ENCODE measurements around the gene CTSH.

- TF ChIP-seq CTCF (IDR thresholded peaks at IDR 0.05): no peak
- no peak for TF ChIP-seq POLR2A (IDR thresholded peaks at IDR 0.05)
- TF ChIP-seq EP300 (IDR thresholded peaks at IDR 0.05): no peak
These were observed 64.7 kb downstream of the CTSH start for GRCh38 chr15:78880242-78880533.

All from gastroesophageal sphincter (tissue), 3 donors.